GM21423 (cell line): Measurements from ENCODE around the gene IRF7.
"Not testable (repeated sequence)": the region's sequence is repeated elsewhere in the genome, so short reads cannot be mapped to it uniquely, and the experiment has no call there.

ENCODE experiments used
- ATAC-seq: cut with Tn5 transposase; IDR thresholded peaks from one replicate; pipeline ENCODE4 v1.9.1; 2021; ENCODE audit warnings: mild to moderate bottlenecking, moderate library complexity; ENCODE audit not compliant: unreplicated experiment

The IRF7 gene

DNA sequence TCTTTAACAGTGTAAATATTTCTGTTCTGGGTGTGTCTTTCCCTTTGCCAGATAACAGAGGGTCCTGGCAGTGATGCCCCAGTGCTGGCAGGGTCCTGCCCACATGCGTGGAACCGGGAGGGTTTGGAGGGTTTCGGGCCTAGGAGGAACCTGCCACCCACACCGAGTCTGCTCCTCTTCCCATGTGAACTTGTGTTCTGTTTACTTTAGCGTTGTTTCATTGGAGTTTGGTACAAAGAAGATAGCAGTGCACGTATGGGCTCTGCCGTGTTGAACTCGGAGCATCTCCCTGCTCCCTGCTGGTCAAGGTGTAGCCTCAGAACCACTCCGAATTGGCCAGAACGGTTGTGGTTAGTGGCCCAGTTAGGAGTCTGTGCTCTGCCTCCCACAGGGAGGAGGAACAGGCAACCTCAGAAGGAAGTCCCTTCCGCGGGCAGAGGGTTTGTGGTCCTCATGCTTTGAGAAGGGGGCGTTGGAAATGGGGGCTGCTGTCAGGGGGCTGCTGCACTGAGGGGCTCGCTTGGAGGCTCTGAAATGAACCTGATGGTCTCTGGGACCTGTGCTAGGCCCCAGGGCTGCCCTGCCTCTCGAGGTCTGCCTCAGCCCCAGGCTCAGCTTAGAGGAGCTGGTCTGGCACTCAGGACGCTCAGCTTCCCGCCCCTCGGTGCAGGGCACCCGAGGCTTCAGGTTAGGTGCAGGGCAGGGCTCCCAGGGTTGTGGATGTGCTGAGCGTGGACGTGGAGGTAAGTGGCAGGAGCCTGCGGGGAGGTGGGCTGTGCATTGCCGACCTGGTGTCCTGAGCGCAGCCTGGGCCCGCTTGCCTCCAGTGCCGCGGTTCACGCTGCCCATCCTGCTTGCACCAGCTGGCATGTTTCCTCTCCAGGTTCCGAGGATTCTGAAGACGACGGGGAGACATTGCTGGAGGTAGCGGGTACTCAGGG, 29.1 kb downstream of the IRF7 start:
- ATAC-seq = no peak

DNA sequence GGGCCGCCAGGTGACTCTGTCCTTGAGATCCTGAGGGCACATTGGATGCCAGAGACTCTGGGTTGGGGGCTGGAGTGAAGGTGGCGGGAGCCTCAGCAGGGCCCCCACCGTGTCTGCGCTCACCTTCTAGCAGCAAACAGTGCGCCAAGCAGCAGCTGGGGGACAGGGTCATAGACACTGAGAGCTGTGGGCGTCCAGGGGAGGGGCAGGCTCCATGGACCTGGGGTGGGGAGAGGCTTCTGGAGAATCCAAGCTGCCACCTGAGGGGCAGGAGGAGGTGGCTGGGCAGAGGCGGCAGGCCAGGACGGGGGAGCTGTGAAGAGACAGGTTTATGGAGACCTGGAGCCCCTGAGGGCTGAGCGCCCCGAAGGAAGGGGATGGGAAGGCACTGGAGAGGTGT, 31.5 kb downstream of the IRF7 start:
- no peak for ATAC-seq

DNA sequence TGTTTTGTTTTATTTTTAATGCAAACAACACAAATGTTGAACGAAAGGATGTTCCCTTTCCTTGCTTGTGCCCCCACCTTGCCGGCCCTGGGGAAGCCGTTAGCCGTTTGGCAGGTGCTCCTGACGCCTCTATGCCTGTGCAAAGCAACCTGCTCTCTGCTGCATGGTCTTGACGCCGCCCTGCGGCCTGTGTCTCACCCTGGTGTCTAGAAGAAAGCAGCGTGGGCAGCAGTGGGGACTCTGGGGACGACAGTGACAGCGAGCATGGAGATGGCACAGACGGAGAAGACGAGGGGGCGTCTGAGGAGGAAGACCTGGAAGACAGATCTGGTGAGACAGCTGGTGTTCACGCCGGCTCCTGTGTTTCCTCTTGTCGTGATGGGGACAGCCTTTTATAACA, 34.0 kb downstream of the IRF7 start:
- ATAC-seq = no peak

DNA sequence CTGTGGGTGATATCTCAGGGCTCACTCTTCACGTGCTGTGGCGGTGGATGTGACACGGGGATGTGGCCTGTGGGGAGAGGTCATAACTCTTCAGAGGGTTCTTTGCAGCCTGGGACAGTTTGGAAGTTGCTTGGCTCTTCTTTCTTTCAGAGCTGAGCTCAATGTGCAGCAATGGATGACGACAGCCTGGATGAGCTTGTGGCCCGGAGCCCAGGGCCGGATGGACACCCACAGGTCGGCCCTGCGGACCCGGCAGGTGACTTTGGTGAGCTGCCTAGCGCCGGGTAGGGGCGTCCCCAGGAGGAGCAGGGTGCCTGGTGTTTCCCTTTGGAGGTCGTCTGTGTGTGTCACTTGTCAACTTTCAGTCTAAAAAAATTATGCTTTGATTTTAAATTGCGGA, 34.4 kb downstream of the IRF7 start:
- ATAC-seq = no peak

DNA sequence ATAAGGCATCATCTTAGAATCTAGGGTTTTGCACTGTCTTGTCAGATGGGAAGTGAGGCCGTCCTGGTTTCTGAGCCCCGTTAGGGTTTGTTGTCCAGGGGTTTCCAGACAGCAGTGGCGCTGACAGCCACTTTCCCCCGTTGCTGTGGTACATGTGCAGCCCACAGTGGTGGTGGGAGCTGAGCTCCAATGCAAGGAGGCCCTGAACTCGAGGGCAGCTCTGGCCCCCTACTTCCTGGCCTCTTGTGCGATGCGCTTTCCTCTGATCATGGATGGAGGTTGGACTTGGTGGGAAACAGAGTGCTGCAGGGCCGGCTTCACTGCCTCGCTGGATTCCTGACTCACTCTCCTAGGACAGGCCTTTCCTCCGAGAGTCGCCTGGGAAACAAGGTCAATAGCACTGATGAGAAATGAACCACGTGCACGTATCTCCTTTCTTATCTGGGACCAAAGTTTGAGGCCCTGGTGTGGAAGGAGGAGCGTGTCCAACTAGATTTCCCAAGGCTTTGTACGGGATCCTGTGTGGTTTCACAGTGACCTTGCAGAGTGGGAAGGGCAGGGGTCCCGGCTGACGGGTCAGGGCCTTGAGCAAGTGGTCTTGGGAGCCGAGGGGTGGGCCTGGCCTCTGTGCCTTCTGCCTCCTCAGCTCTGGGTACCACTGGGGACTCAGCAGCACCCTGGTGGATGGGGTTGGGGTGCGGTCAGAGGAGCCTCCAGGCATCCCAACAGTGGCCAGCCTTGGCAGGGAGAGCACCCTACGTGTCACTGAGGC, 35.7 kb downstream of the IRF7 start:
- ATAC-seq = no peak

DNA sequence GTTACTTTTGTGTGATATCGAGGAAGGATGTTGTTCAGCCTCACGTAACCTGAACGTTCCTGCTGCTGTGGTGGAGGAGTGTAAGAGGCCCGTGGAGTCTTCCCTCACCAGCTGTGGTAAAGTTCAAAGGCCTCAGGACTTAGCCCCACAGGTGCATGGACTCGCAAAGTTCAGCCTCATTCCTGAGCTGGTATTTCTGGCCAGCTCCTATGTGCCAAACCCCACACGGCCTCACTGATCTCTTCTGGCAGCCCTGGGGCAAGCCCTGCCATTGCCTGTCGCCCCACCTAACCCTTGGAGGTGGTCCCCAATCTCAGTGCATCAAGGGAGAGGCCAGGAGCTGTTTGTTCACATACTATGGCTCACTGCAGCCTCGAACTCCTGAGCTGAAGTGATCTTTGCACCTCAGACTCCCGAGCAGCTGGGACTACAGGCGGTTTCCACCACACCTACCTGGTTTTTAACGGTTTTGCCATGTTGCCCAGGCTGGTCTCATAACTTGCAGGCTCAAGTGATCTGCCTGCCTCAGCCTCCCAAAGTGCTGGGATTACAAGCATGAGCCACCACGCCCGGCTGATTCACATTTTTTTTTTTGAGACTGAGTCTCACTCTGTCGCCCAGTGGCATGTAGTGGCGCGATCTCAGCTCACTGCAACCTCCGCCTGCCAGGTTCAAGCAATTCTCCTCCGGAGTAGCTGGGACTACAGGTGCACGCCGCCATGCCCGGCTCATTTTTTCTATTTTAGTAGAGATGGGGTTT, 37.3 kb downstream of the IRF7 start:
- no peak for ATAC-seq

DNA sequence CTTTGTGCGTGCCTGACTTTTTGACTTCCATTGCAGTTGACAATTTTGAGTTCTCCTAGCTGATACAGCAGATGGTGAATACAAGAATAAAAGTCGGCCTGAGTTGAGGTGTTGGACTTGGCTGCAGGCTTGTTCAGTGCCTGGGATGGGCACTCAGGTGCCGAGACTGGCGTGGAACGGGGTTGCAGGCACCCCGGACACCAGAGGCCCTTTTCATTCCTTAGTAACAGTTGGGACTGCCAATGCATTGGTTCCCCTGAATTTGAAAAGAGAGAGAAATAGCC, 38.2 kb downstream of the IRF7 start:
- ATAC-seq = no peak

DNA sequence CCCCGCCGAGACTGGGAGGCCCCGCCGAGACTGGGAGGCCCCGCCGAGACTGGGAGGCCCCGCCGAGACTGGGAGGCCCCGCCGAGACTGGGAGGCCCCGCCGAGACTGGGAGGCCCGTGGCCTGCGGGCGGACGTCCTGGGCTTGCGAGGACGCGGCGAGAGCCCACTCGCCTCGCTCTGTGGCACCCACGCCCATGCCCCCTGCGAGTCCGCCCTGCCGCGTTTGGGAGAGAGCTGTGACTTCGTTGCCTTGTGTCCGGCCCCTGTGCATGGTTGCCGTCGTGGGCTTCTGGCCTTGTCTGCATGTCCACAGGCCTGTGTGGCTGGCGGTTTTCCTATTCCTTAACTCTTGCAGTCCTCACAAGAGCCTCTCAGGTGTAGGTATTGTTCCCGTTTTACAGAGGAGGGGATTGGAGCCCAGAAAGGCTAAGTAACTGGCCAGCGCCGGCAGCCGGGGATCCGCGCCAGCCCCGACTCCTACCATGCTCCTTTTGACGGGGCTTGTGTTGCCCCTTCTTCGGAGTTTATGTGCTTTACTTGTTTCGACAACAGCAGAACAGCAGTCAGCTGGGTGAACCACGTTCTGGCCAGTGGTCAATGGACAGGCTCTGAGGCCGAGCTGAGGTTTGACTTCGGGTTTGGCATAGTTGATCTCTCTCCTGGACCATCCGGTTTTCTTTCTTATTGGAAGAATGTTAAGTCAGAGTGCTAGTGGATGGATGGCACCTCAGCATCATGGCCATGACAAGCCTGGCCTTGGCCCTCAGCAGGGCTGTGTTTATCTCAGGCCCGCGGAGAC, 38.7 kb downstream of the IRF7 start:
- no peak for ATAC-seq

DNA sequence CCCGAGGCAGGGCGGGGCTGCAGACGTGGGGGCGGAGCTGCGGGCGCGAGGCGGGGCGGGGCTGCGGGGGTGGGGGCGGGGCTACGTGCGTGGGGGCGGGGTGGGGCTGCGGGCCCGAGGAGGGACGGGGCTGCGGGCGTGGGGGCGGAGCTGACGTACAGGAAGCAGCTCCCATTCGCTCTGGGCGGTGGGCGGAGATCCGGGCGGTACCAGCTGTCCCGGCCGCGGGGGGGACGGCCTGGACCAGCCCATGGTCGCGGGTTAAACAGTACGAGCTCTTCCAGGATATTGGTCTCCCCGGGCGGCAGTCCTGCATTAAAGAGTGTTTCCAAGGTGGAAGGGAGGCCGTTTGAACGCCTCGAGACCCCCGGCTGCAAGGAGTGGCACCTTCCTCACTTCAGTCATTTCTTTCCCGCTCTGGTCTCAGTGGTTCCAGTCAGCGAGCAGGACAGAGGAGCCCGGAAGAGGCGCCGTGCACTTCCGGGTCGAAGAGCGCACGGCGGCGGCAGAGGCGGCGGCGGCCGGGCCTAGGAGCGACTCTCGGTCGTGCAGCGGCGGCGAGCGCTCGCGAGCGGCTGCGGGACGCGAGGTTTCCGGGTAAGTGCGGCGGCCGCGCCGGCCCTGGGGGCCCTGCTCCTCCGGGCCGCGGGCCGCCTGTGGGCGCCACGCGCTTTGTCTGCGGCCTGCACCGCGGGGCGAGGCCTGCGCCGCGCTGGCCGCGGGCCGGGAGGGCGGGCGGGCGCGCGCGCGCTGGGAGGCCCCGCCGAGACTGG, 39.6 kb downstream of the IRF7 start, which contains the start of gene PHRF1:
TSS of gene PHRF1 (plus strand) at position 475 of the 773 bp plus-strand sequence. CDS start 5,043 bp downstream, outside the sequence.
- ATAC-seq = peak; percentile 79

DNA sequence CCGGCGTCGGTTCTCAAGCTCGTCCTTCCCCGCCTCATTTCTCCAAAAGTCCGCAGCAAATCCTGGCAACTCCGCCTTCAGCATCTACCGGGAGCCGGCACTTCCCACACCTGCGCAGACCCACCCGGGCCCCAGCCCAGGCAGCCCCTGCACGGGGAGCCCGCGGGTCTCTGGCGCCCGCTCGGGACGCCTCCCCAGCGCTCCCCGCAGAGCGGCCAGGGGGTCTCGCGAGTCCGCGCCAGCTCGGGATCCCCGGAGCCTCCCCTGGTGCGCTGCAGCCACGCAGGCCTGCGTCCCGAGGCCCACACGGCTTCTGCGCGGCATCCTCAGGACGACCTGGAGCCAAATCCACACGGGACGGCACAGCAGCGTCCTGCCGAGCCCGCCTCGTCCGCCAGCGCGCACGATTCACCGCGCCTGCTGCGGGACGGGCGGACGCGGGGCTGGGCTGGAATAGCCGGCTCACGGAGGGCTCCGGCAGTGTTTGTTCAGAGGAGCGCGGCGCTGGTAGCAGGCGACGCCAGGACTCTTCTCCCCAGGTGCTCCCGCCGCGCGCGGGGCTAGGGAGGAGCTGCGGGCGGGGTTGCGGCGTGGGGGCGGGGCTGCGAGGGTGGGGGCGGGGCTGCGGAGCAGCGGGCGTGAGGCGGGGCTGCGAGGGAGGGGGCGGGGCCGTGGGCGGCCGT, 40.3 kb downstream of the IRF7 start:
- peak; percentile 38 for ATAC-seq

DNA sequence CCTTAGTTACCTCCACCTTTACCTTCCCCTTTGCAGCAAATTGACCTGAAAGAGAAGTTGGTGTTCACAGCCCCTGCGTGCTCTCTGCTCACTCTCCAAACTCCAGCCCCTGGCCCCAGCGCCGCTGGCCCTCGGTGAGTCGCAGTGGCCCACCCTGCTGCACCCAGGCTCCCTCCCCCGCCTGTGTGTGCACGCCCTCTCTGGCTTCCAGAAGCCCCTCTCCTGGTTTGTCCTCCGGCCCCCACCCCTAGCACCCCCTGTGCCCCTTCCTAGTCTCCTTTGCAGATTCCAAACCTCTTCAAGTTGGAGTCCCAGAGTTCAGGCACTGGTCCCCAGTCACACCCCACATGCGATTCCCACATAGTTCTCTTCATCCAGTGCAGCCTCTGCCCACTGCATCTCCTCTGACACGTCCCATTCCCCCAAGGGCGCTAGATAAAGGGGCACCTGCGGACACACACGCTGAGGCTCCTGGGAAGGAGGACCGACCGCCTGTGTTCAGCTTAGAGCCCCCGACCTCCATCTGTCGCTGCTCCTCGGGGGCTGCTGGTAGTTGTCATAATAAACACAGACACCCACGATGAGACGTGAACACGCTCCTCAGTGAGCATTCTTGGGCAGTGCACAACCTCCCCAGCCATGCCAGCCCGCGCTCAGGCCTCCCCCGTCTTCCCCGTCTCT, 41.0 kb downstream of the IRF7 start:
- ATAC-seq = no peak

DNA sequence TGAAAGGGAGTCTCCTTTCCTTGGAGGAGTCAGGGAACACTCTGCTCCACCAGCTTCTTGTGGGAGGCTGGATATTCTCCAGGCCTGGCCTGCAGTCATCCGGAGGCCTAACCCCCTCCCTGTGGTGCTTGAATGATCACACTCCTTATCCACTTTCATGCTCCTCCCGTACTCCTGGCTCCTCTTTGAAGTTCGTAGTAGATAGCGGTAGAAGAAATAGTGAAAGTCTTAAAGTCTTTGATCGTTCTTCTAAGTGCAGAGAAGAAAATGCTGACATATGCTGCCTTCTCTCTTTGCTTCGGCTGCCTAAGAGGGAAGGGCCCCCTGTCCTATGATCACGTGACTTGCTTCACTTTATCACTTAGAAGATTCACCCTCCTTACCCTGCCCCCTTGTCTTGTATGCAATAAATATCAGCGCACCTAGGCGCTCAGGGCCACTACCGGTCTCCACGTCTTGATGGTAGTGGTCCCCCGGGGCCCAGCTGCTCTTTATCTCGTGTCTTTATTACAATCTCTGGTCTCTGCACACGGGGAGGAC, 41.6 kb downstream of the IRF7 start:
- not testable (repeated sequence) for ATAC-seq

DNA sequence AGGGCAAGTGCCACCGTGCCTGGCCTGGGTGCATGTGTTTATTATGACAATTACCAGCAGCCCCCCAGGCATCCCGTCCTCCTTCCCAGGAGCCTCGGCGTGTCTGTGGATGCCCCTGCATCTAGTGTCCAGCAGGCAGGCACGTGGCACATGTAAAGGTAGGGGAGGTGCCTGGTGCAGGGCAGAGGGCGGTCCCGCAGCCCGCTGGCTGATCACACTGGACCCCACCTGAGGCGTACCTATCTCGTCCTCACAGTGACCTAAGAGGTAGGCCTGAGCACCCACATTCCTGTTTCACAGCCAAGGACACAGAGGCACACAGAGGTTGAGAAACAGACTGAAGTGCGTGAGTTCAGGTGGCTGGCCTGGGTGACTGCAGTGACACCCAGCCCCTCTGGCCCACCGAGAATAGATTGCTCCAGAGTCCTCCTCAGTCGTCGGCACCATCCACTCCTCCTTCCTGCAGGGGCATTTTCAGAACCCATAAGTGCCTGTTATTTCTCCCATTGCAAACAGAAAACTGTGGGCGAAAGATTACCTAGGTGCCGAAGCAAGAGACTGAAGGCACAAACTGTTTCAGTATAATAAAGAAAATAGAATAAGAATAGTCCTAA, 42.5 kb downstream of the IRF7 start:
- ATAC-seq = no peak

DNA sequence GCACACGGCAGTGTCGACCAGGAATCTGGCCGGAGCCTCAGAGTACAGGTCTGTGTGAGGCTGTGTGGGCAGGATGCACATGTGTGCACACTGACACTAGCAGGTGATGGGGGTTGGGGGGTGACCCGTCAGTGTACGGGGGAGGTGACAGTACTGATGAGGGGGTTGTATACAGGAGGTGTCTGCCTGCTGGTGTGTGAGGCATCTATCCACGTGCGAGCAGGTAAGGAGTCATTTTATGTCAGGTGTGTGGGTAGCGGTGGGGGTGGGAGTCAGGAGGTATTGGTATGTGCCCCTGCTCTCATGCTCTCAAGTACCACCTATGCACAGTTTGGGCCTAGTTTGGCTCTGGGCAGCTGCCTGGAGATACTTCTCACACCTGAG, 44.0 kb downstream of the IRF7 start:
- no peak for ATAC-seq

DNA sequence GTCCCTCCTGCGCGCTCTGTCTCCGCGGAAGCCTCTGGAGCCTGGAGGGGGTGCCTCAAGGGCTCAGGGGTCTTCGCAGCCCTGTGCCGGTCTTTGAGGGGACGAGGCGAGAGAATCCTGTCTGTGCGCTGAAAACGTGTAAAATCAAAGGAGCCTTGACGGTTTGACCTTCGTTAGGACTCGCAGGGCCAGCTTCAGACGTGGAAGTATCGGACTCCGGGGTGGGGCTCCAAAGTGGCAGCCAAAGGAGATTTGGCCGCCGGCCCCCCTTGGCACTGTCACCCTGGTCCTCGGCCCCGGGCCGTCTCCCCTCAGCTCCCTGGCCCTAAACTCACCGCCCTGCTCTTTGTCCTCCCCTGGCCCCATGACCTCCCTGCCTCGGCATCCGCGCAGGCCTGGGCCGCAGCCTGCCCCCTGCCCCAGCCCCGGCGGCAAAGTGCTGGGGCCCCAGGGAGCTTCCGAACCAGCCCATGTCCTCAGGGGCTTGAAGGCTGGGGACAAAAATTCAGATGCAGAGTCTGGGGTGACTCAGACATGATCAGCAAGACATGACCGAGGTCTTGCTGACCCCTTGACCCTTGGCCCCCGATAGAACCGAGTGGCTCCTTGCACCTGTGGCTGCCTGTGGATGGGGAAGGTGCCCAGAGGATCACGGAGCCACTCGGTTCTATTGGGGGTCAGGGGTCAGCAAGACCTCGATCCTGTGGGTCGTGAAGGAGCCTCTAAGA, 46.4 kb downstream of the IRF7 start:
- ATAC-seq = no peak

DNA sequence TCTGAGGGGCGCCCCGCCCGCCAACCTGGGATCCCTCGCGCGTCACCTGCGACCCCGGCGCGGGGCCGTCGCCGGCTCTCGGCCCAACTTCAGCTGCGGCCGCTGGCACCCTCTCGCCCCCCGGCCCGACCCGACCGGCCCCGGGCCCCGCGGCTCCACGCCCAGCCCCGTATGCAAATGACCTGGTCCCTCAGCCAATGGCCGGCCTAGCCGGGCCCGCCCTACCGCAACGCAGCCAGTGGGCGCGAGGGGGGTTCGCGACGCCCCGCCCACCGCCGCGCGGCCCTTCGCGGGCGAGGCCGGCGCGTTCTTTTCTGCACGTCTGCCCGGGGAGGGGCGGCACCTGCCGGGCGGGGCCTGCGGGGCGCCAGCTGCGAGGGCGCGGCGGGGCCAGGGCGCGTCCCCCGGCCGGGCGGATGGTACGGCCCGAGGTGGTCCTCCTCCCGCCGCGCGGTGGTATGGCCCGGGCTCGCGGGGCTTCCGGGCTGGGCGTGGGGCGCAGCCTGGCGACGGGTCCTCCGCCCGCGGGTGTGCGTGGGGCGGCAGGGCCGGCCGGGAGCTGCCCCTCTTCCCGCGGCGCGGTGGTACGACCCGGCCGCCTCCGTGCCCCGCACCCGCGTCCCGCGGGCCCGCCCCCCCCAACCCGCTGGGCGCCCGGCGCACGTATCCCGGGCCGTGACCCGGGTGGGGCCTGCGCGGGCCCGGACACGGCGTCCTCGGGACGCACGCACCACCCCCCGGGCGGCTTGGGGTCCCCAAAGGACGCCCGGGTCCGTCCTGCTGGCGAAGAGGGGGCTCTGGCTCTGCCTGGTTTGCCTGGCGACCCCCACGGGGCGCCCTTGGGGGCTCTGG, 47.2 kb downstream of the IRF7 start:
- ATAC-seq = peak; percentile 81
